Psoas muscle (tissue), 8 donors: Measurements from ENCODE around the gene COL9A2. TPM values are rescaled to one million over a fixed set of nuclear protein-coding genes. Genes with fewer than 3 reads are reported as not detected.

Experiments
- ATAC-seq, 4 donors: fragments of 200-7000 bp; cut with Tn5 transposase; one replicate each; pipeline ENCODE4 v1.9.1; 2020; ENCODE audit warnings: moderate library complexity in 3 of 4, mild to moderate bottlenecking in 2 of 4
- DNase-seq, 2 donors: peaks; one replicate each; pipeline ENCODE4 v3.0.0-alpha.2; 2020
- H3K27ac ChIP-seq: fragments of 200-600 bp; one replicate; pipeline ENCODE4 v1.8.0; 2022
- H3K27me3 ChIP-seq, 3 donors: fragments of 200-600 bp in 1 of 3; one replicate each; pipeline versions ENCODE4 v1.6.1 to v1.8.0; 2013 to 2022; ENCODE audit warnings: low read length in 2 of 3, mild to moderate bottlenecking in 2 of 3, moderate library complexity in 1 of 3; ENCODE audit not compliant: insufficient read depth in 3 of 3
- H3K36me3 ChIP-seq, 2 donors: fragments of 200-600 bp in 1 of 2; one replicate each; pipeline versions ENCODE4 v1.6.1 to v1.8.0; 2013 to 2022; ENCODE audit warnings: low read depth in 1 of 2, mild to moderate bottlenecking in 1 of 2, moderate library complexity in 1 of 2; ENCODE audit not compliant: insufficient read depth in 1 of 2
- H3K4me1 ChIP-seq: fragments of 200-600 bp; one replicate; pipeline ENCODE4 v1.8.0; 2022
- H3K4me3 ChIP-seq: fragments of 200-600 bp; one replicate; pipeline ENCODE4 v1.8.0; 2022; ENCODE audit warnings: mild to moderate bottlenecking
- H3K9me3 ChIP-seq: fragments of 200-600 bp; one replicate; pipeline ENCODE4 v1.8.0; 2022
- CTCF ChIP-seq: fragments of 200-600 bp; IDR thresholded peaks from one replicate; pipeline ENCODE4 v1.8.0; 2022; ENCODE audit warnings: antibody characterized with exemption
- WGBS, 3 donors: extraction: QIAGEN DNeasy Blood & Tissue Kit; methylation state at CpG; one replicate each; pipeline versions ENCODE4 v1.1.6 to v1.1.7; 2013; 5-methylcytosine and 5-hydroxymethylcytosine counted together
- intact Hi-C, 2 donors: fragments of 100-400 bp; cut with DNase I; formaldehyde crosslinking; loops; one replicate each; pipeline versions ENCODE4 v1.11.0 to v1.14.2; 2022
- long read RNA-seq, 2 donors: library from polyadenylated mRNA; unstranded; transcript quantifications; one replicate each; pipeline ENCODE4 v2.0.0, GENCODE V29; 2021
- polyA plus RNA-seq, 3 donors: library from polyadenylated mRNA; stranded (reverse); fragments of 200-250 nt; gene quantifications; one replicate each; pipeline ENCODE4 v1.2.3, GENCODE V29; 2013
- total RNA-seq, 4 donors: library from RNA; stranded (reverse); fragmentation: NEBNext Ultra II Directional in 2 of 4; extraction: Animal tissue kit (Norgen Biotek cat#: 25700) in 2 of 4; gene quantifications; one replicate each; pipeline versions ENCODE4 v1.2.1 to v1.2.4, GENCODE V29; 2021 to 2023
- donor health status: healthy with polysubstance abuse.
- donor health status: DM: no; HTN: no; CAD: no; lungs with moderate emphysema.
- donor health status: Bipolar disorder and iron deficiency.
- donor health status: healthy.
- donor health status: DM: yes; HTN: yes; CAD: no.
- donor health status: DM: no; HTN: no; CAD: no.
- donor health status: DM: no; HTN: no; CAD: no.
- donor health status: DM: yes; HTN: yes; CAD: no.

The COL9A2 gene
- total RNA-seq (under 1 TPM in 3 of 4 donors, not detected in 1; 0.15 to 0.21 (median 0.18) TPM), polyA plus RNA-seq (under 1 TPM; 0.06 to 0.18 (median 0.12) TPM)
- long read RNA-seq, donor 1: 0 reads
- long read RNA-seq, donor 2: 0 reads

- DNase-seq: peak in 1 of 2 donors; percentile 27
- H3K9me3 ChIP-seq: no peaks in the 10 kb centered on the region
- TF ChIP-seq CTCF: no peak
- H3K27ac ChIP-seq: no peak within 1 kb of the TSS
- peaks cover 13% of the 10 kb centered on the region for H3K4me1 ChIP-seq
- H3K4me3 ChIP-seq: peak within 1 kb of the TSS; percentile 51
- ATAC-seq: peak; percentile 27 to 58 (median 38)
- intact Hi-C loops: loop anchor here in 1 of 2 donors (5.0 kb wide), 1 partner anchor 164 kb away; no protein-coding TSS in a partner anchor
- no peaks in the 10 kb centered on the region for H3K36me3 ChIP-seq
- WGBS, 3 donors: 1 to 2% (median 1%) methylated on average over 48 to 84 of the region's 84 CpGs
- H3K27me3 ChIP-seq: peaks cover 0 to 53% (median 18%) of the 10 kb centered on the region in 3 donors
Observed at GRCh38 chr1:40316595-40317393, at the start of gene COL9A2. Gene COL9A2, minus strand, starts transcription at chr1:40317286. Its CDS starts 89 bp downstream, at chr1:40317197.

- no peak for TF ChIP-seq CTCF
- ATAC-seq: no peak
- no peaks in the 10 kb centered on the region for H3K9me3 ChIP-seq
Observed at GRCh38 chr1:40363721-40364120, 46.6 kb upstream of the COL9A2 start.

DNA sequence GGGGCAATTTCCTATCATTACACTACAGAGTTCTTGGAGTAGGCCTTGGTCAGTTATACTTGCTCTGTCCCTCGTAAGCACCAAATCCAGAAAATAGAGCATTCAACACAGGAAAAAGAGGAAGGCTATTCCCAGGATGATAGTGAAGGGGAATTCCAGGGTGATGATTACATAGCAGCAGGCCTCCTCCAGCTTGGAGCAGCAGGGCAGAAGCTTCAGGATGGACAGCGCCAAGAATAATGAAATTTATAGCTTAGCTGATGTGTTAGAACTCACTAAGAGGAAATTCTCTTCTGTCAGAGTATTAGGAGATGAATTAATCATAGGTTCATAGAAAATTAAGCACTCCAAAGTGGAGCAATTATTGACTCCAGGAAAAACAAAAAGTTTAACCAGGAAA, 45.6 kb upstream of the COL9A2 start:
- no peak for TF ChIP-seq CTCF
- 28 to 47% (median 46%) methylated on average over 2 of the region's 2 CpGs for WGBS, 3 donors
- no peak overlapping the region for H3K27ac ChIP-seq

More at GRCh38 chr1:40363721-40364120, 46.6 kb upstream of the COL9A2 start:
- intact Hi-C loops: no loop called here
- Histone ChIP-seq H3K27ac (no peak overlapping the region), H3K27me3 (peaks cover 0 to 6% (median 0%) of the 10 kb centered on the region in 3 donors), H3K4me1 (no peaks in the 10 kb centered on the region), H3K4me3 (no peak overlapping the region), H3K36me3 (no peaks in the 10 kb centered on the region)
- 30 to 40% (median 32%) methylated on average over 2 of the region's 2 CpGs for WGBS, 3 donors
- no peak for DNase-seq

DNA sequence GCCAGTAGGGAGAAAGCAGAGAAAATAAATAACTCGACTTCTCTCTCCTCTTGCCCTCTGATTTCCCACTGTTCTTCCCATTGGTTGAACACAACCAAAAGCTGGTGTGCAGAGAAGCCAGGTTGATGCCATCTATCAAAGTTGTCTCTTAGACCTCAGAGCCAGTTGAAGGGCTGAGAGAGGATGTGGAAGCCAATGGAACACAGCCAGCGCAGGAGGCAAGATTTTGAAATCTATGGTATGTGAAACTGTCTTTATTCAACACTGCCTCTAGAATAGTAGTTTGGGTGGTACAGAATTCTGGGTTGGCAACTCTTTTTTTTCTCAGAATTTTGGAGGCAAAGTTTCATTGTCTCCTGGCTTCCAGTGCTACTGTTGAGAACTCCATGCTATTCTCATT, 45.1 kb upstream of the COL9A2 start:
- TF ChIP-seq CTCF: no peak
- Histone ChIP-seq H3K27ac (no peak overlapping the region), H3K27me3 (peaks cover 0 to 6% (median 0%) of the 10 kb centered on the region in 3 donors), H3K4me3 (no peak overlapping the region), H3K36me3 (no peaks in the 10 kb centered on the region), H3K9me3 (peaks cover 9% of the 10 kb centered on the region), H3K4me1 (no peaks in the 10 kb centered on the region)
- 72 to 94% (median 76%) methylated on average over 2 of the region's 2 CpGs for WGBS, 3 donors
- DNase-seq: no peak
- intact Hi-C loops: no loop called here
- no peak for ATAC-seq

More for the DNA sequence above, 45.6 kb upstream of the COL9A2 start:
- no peaks in the 10 kb centered on the region for H3K4me1 ChIP-seq
- H3K27me3 ChIP-seq: peaks cover 0 to 6% (median 0%) of the 10 kb centered on the region in 3 donors
- peaks cover 4% of the 10 kb centered on the region for H3K9me3 ChIP-seq
- DNase-seq (no peak), ATAC-seq (no peak)
- H3K4me3 ChIP-seq: no peak overlapping the region
- intact Hi-C loops: no loop called here
- H3K36me3 ChIP-seq: no peaks in the 10 kb centered on the region
